Measurements from ENCODE around the gene PRSS16. TPM values are rescaled to one million over a fixed set of nuclear protein-coding genes. Genes with fewer than 3 reads are reported as not detected.

Gene PRSS16
- polyA plus RNA-seq, 2 of the 4 experiments (the other 2 are of a cell fraction), result 3.9 to 11.4 TPM

GRCh38 chr6:27237089-27237803 lies 10.3 kb upstream of the PRSS16 start (continued):
- peak; percentile 42 for TF ChIP-seq SREBF2 (IDR thresholded peaks at IDR 0.05)
- no peak for TF ChIP-seq RFX5 (IDR thresholded peaks at IDR 0.05)
- TF ChIP-seq NPAS2 (CRISPR knock-in tag; IDR thresholded peaks at IDR 0.05; ENCODE audit: borderline replicate concordance), result no peak

- Histone ChIP-seq H3K4me1 (peaks cover 11% of the 10 kb centered on the region), H3K27ac (peak overlapping the region; percentile 55 to 70), H3K4me2 (peak overlapping the region; percentile 86), H3K4me3 (peak overlapping the region; percentile 38), H3K9me3 (no peaks in the 10 kb centered on the region)
- ChIA-PET CTCF (interaction anchor here (0.5 to 1.5 kb wide), 3 partner anchors 13 to 231 kb away, joined by 3 read pairs; no protein-coding TSS in a partner anchor), POLR2A (no interaction called here)
- no peak for FAIRE-seq
- TF ChIP-seq KDM1A (IDR thresholded peaks at IDR 0.05; ENCODE audit: low read depth) (no peak), SREBF2 (IDR thresholded peaks at IDR 0.05) (no peak), MAX (IDR thresholded peaks at IDR 0.05) (peak; percentile 81), E2F6 (IDR thresholded peaks at IDR 0.05; ENCODE audit: borderline replicate concordance, low read depth) (peak; percentile 91; the same call in 1 of the 2 replicates), TFCP2L1 (CRISPR knock-in tag; IDR thresholded peaks at IDR 0.05) (no peak)
- peak; percentile 36 to 54; a peak in 4 of 6 replicates for ATAC-seq
- WGBS (ENCODE audit: missing lambda C conversion rate), result 49% methylated on average over 38 of the region's 41 CpGs
- peak in 1 of 2 experiments; percentile 50 for DNase-seq (ENCODE audit: low read depth in 1 of 2, low spot score in 1 of 2)
These were observed 9.2 kb upstream of the PRSS16 start for GRCh38 chr6:27238010-27238983.

GRCh38 chr6:27239258-27239657 lies 8.2 kb upstream of the PRSS16 start:
- no peak overlapping the region for H3K27ac ChIP-seq
- CTCF ChIA-PET, result interaction anchor here (1.1 kb wide), 1 partner anchor 12 kb away, joined by 3 read pairs; no protein-coding TSS in a partner anchor
- 91% methylated on average over 6 of the region's 6 CpGs for WGBS (ENCODE audit: missing lambda C conversion rate)

More at GRCh38 chr6:27239258-27239657, 8.2 kb upstream of the PRSS16 start:
- FAIRE-seq, result no peak
- TF ChIP-seq TP53 (CRISPR knock-in tag; IDR thresholded peaks at IDR 0.05) (no peak), EHF (CRISPR knock-in tag; IDR thresholded peaks at IDR 0.05) (no peak), ELK1 (IDR thresholded peaks at IDR 0.05; ENCODE audit: low read depth, low read length) (no peak), HES2 (IDR thresholded peaks at IDR 0.05) (no peak), SMC3 (IDR thresholded peaks at IDR 0.05) (no peak), KDM5A (IDR thresholded peaks at IDR 0.05) (no peak), SREBF2 (IDR thresholded peaks at IDR 0.05) (no peak), CEBPB (IDR thresholded peaks at IDR 0.05) (no peak), RFX5 (IDR thresholded peaks at IDR 0.05) (no peak), MAX (IDR thresholded peaks at IDR 0.05) (no peak), ESRRA (IDR thresholded peaks at IDR 0.05; ENCODE audit: borderline replicate concordance, low read length) (no peak), MYC (IDR thresholded peaks at IDR 0.05; ENCODE audit: borderline replicate concordance, low read length) (no peak)
- POLR2A ChIA-PET, result no interaction called here
- no peak overlapping the region for H3K4me3 ChIP-seq
- no peaks in the 10 kb centered on the region for H3K9me3 ChIP-seq
- H3K4me1 ChIP-seq, result peaks cover 11% of the 10 kb centered on the region
- DNase-seq (ENCODE audit: low read depth in 1 of 2, low spot score in 1 of 2), result no peak
- no peak for ATAC-seq
- peak overlapping the region; percentile 86; the same call in 2 of the 3 replicates for H3K4me2 ChIP-seq
